ENCODE measurements around the gene MRGPRE. TPM values are rescaled to one million over a fixed set of nuclear protein-coding genes. Genes with fewer than 3 reads are reported as not detected.

The MRGPRE gene
- polyA plus RNA-seq, 1 experiment: not detected

DNA sequence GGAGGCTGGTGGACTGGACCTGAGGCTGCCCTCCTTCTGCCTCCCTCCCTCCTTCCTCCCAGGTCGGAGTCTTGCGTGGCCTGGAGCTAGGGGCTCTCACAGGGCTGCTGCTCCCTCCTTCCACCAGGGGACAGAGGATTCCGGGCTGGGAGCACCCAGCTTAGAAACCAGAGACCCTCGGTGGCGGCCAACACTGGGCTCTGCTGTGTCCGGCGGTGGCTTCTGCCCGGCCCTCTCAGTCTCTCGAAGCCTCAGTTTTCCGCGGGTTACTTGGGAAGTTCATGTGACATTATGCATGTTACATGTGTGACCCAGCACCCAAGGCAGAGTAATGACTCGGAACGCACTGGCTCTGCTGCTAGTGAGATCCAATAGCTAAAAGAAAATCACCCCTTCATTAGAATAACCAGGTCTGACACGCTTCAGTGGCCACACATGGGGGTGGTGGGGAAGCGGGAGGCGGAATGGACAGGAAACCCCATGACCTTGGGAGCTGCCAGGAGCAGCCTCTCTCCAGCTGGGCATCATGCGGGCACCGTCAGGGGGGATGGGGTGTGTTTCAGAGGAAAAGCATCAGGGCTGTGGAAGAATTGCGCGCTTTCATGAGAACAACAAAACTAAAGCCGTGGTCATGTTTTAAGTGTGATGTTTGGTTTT, 7.7 kb downstream of the MRGPRE start:
- Histone ChIP-seq H3K4me3 (ENCODE audit: low read depth, low read length) (no peak overlapping the region), H3K36me3 (ENCODE audit: control insufficient read depth, insufficient read depth, low read length) (no peaks in the 10 kb centered on the region), H3K27me3 (ENCODE audit: control insufficient read depth, insufficient read depth, low read length) (peaks cover 17% of the 10 kb centered on the region)
- DNase-seq (ENCODE audit: low read depth): no peak
- TF ChIP-seq, protein P1, sequence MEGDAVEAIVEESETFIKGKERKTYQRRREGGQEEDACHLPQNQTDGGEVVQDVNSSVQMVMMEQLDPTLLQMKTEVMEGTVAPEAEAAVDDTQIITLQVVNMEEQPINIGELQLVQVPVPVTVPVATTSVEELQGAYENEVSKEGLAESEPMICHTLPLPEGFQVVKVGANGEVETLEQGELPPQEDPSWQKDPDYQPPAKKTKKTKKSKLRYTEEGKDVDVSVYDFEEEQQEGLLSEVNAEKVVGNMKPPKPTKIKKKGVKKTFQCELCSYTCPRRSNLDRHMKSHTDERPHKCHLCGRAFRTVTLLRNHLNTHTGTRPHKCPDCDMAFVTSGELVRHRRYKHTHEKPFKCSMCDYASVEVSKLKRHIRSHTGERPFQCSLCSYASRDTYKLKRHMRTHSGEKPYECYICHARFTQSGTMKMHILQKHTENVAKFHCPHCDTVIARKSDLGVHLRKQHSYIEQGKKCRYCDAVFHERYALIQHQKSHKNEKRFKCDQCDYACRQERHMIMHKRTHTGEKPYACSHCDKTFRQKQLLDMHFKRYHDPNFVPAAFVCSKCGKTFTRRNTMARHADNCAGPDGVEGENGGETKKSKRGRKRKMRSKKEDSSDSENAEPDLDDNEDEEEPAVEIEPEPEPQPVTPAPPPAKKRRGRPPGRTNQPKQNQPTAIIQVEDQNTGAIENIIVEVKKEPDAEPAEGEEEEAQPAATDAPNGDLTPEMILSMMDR (IDR thresholded peaks at IDR 0.05; ENCODE audit: insufficient read depth, low read depth, low read length): no peak
- POLR2A ChIA-PET: no interaction called here
- CTCF ChIA-PET: interaction anchor here (1.0 to 3.6 kb wide), 9 partner anchors 8 to 190 kb away, joined by 3 to 14 read pairs (median 4); no protein-coding TSS in a partner anchor

DNA sequence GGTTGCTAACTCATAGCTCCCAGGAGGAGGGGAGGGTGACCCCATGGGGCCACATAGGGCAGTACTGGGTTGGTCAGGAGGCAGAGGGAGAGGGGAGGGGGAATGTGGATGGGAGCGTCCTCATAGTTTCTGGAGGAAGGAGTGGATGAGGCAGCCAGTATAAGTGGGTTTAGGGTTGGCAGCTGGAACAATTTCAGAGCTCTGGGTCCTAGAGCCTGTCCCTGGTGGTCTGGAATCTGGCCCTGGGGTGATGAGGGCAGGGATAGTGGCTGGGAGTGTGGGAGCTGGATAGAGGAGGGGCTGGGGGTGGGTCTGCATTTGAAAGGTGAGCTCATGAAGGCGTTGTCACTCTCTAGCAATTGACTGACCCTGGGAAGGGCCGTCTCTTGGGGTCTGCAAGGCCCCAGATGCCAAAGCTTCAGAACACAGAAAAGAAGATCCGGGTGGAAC, 8.3 kb downstream of the MRGPRE start:
- Histone ChIP-seq H3K36me3 (ENCODE audit: control insufficient read depth, insufficient read depth, low read length) (no peaks in the 10 kb centered on the region), H3K27me3 (ENCODE audit: control insufficient read depth, insufficient read depth, low read length) (peaks cover 17% of the 10 kb centered on the region), H3K4me3 (ENCODE audit: low read depth, low read length) (no peak overlapping the region)
- ChIA-PET POLR2A (no interaction called here), CTCF (interaction anchor here (0.9 to 2.4 kb wide), 9 partner anchors 12 to 691 kb away, joined by 3 to 9 read pairs (median 4); no protein-coding TSS in a partner anchor)
- DNase-seq (ENCODE audit: low read depth): no peak
- TF ChIP-seq, protein P1 (IDR thresholded peaks at IDR 0.05; ENCODE audit: insufficient read depth, low read depth, low read length): no peak

DNA sequence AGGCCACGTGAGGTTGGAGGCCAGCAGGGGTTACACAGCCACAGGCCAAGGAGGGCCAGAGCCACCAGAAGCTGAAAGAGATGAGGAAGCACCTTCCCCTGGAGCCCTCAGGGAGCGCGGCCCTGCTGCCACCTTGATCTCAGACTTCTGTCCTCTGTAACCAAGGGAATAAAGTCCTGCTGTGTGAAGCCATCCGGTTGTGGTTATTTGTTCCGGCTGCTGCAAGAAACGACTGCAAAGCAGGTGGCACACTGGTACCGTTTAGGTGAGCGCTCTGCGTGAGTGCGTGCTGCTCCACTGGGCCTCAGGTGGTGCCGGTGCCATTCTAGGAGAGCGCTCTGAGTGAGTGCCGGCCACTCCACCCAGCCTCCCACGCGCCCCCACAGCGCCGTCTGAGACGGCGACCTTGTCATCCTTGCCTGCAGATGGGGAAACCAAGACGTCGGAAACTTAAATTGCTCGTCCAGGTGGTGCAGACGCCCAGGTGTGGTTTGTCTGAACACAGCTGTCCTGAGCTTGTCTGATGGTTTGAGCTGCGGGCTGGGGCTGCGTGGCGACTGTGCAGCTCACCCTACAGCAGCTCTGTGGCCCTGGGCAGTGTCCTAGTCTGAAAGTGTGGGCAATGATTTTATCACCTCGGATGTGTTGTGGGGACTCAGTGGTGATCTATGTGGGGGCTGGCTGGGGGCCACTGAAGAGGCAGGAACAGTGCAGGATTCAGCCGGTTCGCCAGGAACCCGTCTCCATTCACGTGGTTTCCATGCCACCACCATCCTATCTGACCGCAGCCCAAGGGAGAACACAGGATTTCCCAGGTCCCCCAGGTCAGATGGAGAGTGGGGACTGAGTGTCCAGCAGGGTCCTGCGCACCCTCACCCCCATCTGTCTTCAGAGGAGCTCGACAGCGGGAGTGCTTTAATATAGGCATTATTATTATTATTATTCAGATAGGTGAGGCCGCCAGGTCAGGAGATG, 9.0 kb downstream of the MRGPRE start:
- Histone ChIP-seq H3K4me3 (ENCODE audit: low read depth, low read length) (no peak overlapping the region), H3K27me3 (ENCODE audit: control insufficient read depth, insufficient read depth, low read length) (peaks cover 17% of the 10 kb centered on the region), H3K36me3 (ENCODE audit: control insufficient read depth, insufficient read depth, low read length) (no peaks in the 10 kb centered on the region)
- CTCF ChIA-PET: interaction anchor here (0.6 to 2.4 kb wide), 12 partner anchors 13 to 690 kb away, joined by 3 to 9 read pairs (median 4); no protein-coding TSS in a partner anchor
- no peak for DNase-seq (ENCODE audit: low read depth)
- POLR2A ChIA-PET: no interaction called here
- TF ChIP-seq, protein P1 (IDR thresholded peaks at IDR 0.05; ENCODE audit: insufficient read depth, low read depth, low read length): no peak

DNA sequence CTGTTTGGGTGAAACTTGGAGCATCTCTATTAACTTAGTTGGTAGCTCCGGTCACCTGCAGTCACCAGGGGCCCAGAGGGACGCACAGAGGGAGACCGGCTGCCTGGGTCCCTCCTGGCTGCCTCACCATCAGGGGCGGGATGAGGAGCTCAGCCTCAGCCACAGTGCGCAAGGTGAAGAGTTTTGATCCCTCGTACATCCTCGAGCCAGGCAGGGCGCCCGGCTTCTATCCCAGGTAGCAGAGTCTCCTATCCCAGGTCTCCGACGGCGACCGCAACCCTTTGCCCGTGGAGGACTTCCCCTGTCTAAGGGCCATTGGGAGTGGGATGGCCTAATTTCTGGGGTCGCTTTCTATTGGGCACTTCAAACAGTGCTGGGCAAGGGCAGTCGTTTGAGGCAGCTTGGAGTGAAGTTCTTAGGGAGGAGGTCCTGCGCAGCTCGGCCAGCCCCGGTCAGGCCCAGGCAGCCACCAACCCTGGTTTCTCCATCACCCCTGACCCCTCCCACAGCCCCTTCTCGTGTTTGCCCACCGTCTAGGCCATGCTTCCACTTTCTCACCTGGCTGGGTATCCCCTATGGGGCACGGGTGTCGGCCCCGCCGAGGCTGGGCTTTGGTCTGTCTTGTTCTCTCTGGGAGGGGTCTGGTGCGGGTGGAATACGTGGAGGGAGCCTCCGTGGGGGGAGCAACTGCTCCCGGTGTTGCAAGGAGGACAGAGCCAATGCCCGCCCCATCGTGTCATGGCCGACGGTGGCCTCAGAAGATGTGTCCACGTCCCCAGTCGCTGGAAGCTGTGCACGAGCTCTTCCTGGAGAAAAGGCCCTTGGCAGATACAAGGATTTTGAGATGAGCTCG, 10.0 kb downstream of the MRGPRE start:
- TF ChIP-seq, protein P1 (IDR thresholded peaks at IDR 0.05; ENCODE audit: insufficient read depth, low read depth, low read length): no peak
- POLR2A ChIA-PET: no interaction called here
- DNase-seq (ENCODE audit: low read depth): no peak
- no peak overlapping the region for H3K4me3 ChIP-seq (ENCODE audit: low read depth, low read length)
- no peaks in the 10 kb centered on the region for H3K36me3 ChIP-seq (ENCODE audit: control insufficient read depth, insufficient read depth, low read length)
- H3K27me3 ChIP-seq (ENCODE audit: control insufficient read depth, insufficient read depth, low read length): peaks cover 17% of the 10 kb centered on the region
- CTCF ChIA-PET: interaction anchor here (1.3 to 2.1 kb wide), 4 partner anchors 14 to 689 kb away, joined by 4 to 6 read pairs (median 4); no protein-coding TSS in a partner anchor
